GM12864 (cell line): ENCODE data around the gene UNCX.

ENCODE experiments used
- DNase-seq: peaks from one replicate; pipeline ENCODE4 v3.0.0-alpha.2; 2011; ENCODE audit warnings: low read depth
- H3K4me3 ChIP-seq: 2 replicates; pipeline ENCODE4 v1.5.1; 2011; ENCODE audit warnings: mild to moderate bottlenecking, low read depth, low read length, control low read depth
- CTCF ChIP-seq: IDR thresholded peaks from 2 replicates; pipeline ENCODE4 v1.5.1; 2011; ENCODE audit warnings: low read depth, mild to moderate bottlenecking, moderate library complexity, low read length, control low read depth, inconsistent platforms; ENCODE audit errors: missing control alignments

Gene UNCX

GRCh38 chr7:1243290-1243963, 10.8 kb downstream of the UNCX start:
- TF ChIP-seq CTCF: no peak
- DNase-seq: no peak
- no peak overlapping the region for H3K4me3 ChIP-seq

- no peak overlapping the region for H3K4me3 ChIP-seq
- no peak for DNase-seq
- no peak for TF ChIP-seq CTCF
These were observed 11.3 kb downstream of the UNCX start for GRCh38 chr7:1243964-1244416.

- no peak for TF ChIP-seq CTCF
- DNase-seq: no peak
- H3K4me3 ChIP-seq: no peak overlapping the region
These were observed 12.2 kb downstream of the UNCX start for GRCh38 chr7:1244700-1245523.

GRCh38 chr7:1245524-1246050, 12.9 kb downstream of the UNCX start:
- no peak for TF ChIP-seq CTCF
- H3K4me3 ChIP-seq: no peak overlapping the region
- no peak for DNase-seq

- H3K4me3 ChIP-seq: no peak overlapping the region
- no peak for DNase-seq
- TF ChIP-seq CTCF: no peak
These were observed 13.6 kb downstream of the UNCX start for GRCh38 chr7:1246160-1246870.

GRCh38 chr7:1246871-1247526, 14.3 kb downstream of the UNCX start:
- TF ChIP-seq CTCF: no peak
- no peak overlapping the region for H3K4me3 ChIP-seq

More at GRCh38 chr7:1246871-1247526, 14.3 kb downstream of the UNCX start:
- no peak for DNase-seq
